Adrenal gland (tissue), 5 donors: ENCODE measurements around the gene UBAC1.

Source experiments
- POLR2A ChIP-seq, 2 donors: fragments of 450-650 bp; IDR thresholded peaks; one replicate each; pipeline ENCODE4 v1.6.1; 2017; ENCODE audit warnings: antibody characterized with exemption in 2 of 2, mild to moderate bottlenecking in 2 of 2, moderate library complexity in 1 of 2
- TF ChIP-seq, protein P1 (sequence below), 6 experiments: fragments of 450-650 bp in 4 of 6; fragments of 200-600 bp in 2 of 6; sonication (generic) in 1 of 6; IDR thresholded peaks; 1 replicate in 5 of 6; 2 replicates in 1 of 6; pipeline versions ENCODE4 v1.5.1 to v1.8.0; 2016 to 2021; ENCODE audit warnings: antibody characterized with exemption in 6 of 6, mild to moderate bottlenecking in 2 of 6, moderate library complexity in 1 of 6
- donor health status: DM: no; HTN: no; CAD: no.

DNA sequence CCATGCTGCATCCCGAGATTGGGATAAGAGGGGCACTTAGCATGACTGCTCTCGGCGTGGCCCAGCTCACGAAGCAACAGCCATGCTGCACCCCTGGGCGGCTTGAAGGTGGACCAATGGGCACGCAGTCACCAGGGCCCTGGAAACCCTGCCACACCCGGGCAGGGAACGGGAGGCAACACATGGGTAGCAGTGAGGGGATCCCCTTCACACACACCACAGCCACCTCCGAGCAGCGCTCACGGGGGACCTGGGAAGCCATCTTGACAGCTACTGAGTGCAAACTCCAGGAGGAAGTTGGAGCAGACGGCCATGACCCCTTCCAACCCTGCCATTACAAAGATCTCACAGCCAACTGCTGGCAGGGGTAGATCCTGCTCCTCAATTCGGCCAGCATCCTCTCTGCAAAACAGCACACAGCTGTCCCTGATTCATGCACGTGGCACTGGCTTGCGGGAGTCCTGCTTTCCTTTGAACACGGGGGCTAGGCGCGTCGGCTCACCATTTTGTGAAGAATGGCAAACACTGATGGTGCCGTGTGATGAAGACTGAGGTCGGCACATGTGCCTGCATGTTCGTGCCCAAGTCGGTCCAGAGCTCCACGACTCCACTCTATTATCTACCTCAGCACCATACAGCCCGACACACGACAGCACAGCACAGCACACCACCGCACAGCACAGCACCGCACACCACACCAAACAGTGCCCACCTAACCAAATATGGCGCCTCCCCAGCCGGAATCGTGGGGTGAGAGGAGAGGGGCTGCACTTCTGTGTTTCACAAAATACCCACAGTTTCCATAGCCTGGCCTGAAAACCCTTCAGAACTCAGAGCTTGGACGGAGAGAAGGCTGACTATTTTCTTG, 5.0 kb downstream of the UBAC1 start:
- TF ChIP-seq, protein P1, sequence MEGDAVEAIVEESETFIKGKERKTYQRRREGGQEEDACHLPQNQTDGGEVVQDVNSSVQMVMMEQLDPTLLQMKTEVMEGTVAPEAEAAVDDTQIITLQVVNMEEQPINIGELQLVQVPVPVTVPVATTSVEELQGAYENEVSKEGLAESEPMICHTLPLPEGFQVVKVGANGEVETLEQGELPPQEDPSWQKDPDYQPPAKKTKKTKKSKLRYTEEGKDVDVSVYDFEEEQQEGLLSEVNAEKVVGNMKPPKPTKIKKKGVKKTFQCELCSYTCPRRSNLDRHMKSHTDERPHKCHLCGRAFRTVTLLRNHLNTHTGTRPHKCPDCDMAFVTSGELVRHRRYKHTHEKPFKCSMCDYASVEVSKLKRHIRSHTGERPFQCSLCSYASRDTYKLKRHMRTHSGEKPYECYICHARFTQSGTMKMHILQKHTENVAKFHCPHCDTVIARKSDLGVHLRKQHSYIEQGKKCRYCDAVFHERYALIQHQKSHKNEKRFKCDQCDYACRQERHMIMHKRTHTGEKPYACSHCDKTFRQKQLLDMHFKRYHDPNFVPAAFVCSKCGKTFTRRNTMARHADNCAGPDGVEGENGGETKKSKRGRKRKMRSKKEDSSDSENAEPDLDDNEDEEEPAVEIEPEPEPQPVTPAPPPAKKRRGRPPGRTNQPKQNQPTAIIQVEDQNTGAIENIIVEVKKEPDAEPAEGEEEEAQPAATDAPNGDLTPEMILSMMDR (IDR thresholded peaks at IDR 0.05): no peak
- no peak for TF ChIP-seq POLR2A (IDR thresholded peaks at IDR 0.05)
